HepG2 (cell line): ENCODE measurements around the gene ZNF683. TPM values are rescaled to one million over a fixed set of nuclear protein-coding genes. Genes with fewer than 3 reads are reported as not detected.

Experiments
- ATF7 ChIP-seq, 2 experiments: fragments of 450-650 bp in 1 of 2; sonication (generic) in 1 of 2; formaldehyde crosslinking in 1 of 2; IDR thresholded peaks; 2 replicates each; pipeline versions ENCODE4 v1.4.0 to v1.6.1; 2016 to 2020; ENCODE audit warnings: antibody characterized with exemption in 1 of 2, mild to moderate bottlenecking in 1 of 2, missing genetic modification reagents in 1 of 2
- CREB1 ChIP-seq, 2 experiments: fragments of 450-650 bp in 1 of 2; IDR thresholded peaks; 2 replicates each; pipeline ENCODE4 v1.6.1; 2016 to 2017; ENCODE audit warnings: control low read depth in 1 of 2, mild to moderate bottlenecking in 1 of 2, missing compliant biosample characterization in 1 of 2, missing genetic modification characterization in 1 of 2
- FOXJ3 ChIP-seq: sonication (generic); formaldehyde crosslinking; IDR thresholded peaks from 2 replicates; pipeline ENCODE4 v1.4.0; 2020; ENCODE audit warnings: missing genetic modification reagents, mild to moderate bottlenecking, borderline replicate concordance
- KDM6A ChIP-seq: IDR thresholded peaks from 2 replicates; pipeline ENCODE4 v1.6.1; 2016; ENCODE audit warnings: low read depth
- NFYC ChIP-seq: IDR thresholded peaks from 2 replicates; pipeline ENCODE4 v1.6.1; 2016; ENCODE audit warnings: missing genetic modification reagents, missing compliant biosample characterization
- PAX8 ChIP-seq: sonication (generic); formaldehyde crosslinking; IDR thresholded peaks from 2 replicates; pipeline ENCODE4 v1.8.0; 2022; ENCODE audit warnings: mild to moderate bottlenecking, missing genetic modification reagents, borderline replicate concordance
- PITX1 ChIP-seq: sonication (generic); formaldehyde crosslinking; IDR thresholded peaks from 2 replicates; pipeline ENCODE4 v1.5.1; 2020; ENCODE audit warnings: mild to moderate bottlenecking, missing genetic modification reagents
- RAD51 ChIP-seq: fragments of 450-650 bp; IDR thresholded peaks from 2 replicates; pipeline ENCODE4 v1.6.1; 2016; ENCODE audit warnings: borderline replicate concordance
- TARDBP ChIP-seq: sonication (generic); formaldehyde crosslinking; IDR thresholded peaks from 2 replicates; pipeline ENCODE4 v1.8.0; 2022; ENCODE audit warnings: mild to moderate bottlenecking, missing genetic modification reagents
- ZBTB3 ChIP-seq: sonication (generic); formaldehyde crosslinking; IDR thresholded peaks from 2 replicates; pipeline ENCODE4 v1.4.0; 2020; ENCODE audit warnings: low read depth, mild to moderate bottlenecking, moderate library complexity, missing genetic modification reagents, borderline replicate concordance
- ZBTB7B ChIP-seq: sonication (generic); formaldehyde crosslinking; IDR thresholded peaks from 2 replicates; pipeline ENCODE4 v1.4.0; 2020; ENCODE audit warnings: missing genetic modification reagents
- ZNF44 ChIP-seq: sonication (generic); formaldehyde crosslinking; IDR thresholded peaks from 2 replicates; pipeline ENCODE4 v1.5.1; 2020; ENCODE audit warnings: mild to moderate bottlenecking, missing genetic modification reagents
- ZNF589 ChIP-seq: sonication (generic); formaldehyde crosslinking; conservative IDR thresholded peaks from 2 replicates; pipeline ENCODE4 v1.8.0; 2022; ENCODE audit warnings: mild to moderate bottlenecking, moderate library complexity, missing genetic modification reagents
- ZNF766 ChIP-seq: sonication (generic); formaldehyde crosslinking; IDR thresholded peaks from 2 replicates; pipeline ENCODE4 v1.5.0; 2020; ENCODE audit warnings: missing genetic modification reagents, borderline replicate concordance
- ZNF792 ChIP-seq: IDR thresholded peaks from 2 replicates; pipeline ENCODE4 v1.6.1; 2016
- ZSCAN20 ChIP-seq: sonication (generic); formaldehyde crosslinking; IDR thresholded peaks from 2 replicates; pipeline ENCODE4 v1.4.0; 2020; ENCODE audit warnings: missing genetic modification reagents, mild to moderate bottlenecking, borderline replicate concordance
- polyA plus RNA-seq, 8 experiments: library from polyadenylated mRNA; depleted of rRNA in 3 of 8; stranded (reverse) in 7 of 8; unstranded in 1 of 8; fragments of >200 nt; fragmentation: Illumina TruSeq in 4 of 8; extraction: Trizol in 4 of 8; gene quantifications; 2 replicates each; pipeline versions ENCODE4 v1.2.1 to v1.2.3, GENCODE V29; 2011 to 2016; ENCODE audit warnings: low read depth in 4 of 8, missing spikeins in 1 of 8, mixed read lengths in 1 of 8; ENCODE audit not compliant: insufficient read depth in 1 of 8
- total RNA-seq, 5 experiments: library from RNA; depleted of rRNA; stranded (reverse); fragments of >200 nt; fragmentation: Illumina TruSeq; extraction: Trizol; gene quantifications; 2 replicates each; pipeline ENCODE4 v1.2.3, GENCODE V29; 2016; ENCODE audit warnings: low read depth in 1 of 5
- TF ChIP-seq, protein P1 (sequence below): sonication (generic); formaldehyde crosslinking; IDR thresholded peaks from 2 replicates; pipeline ENCODE4 v1.4.0; 2020; ENCODE audit warnings: missing genetic modification reagents
- TF ChIP-seq, protein P2 (sequence below): sonication (generic); formaldehyde crosslinking; IDR thresholded peaks from 2 replicates; pipeline ENCODE4 v1.4.0; 2020; ENCODE audit warnings: missing genetic modification reagents
- TF ChIP-seq, protein P3 (sequence below): sonication (generic); formaldehyde crosslinking; IDR thresholded peaks from 2 replicates; pipeline ENCODE4 v1.5.0; 2020; ENCODE audit warnings: mild to moderate bottlenecking, missing genetic modification reagents
- TF ChIP-seq, protein P4 (sequence below): sonication (generic); formaldehyde crosslinking; IDR thresholded peaks from 2 replicates; pipeline ENCODE4 v1.8.0; 2022; ENCODE audit warnings: missing genetic modification reagents, mild to moderate bottlenecking, borderline replicate concordance

Gene ZNF683
- total and polyA plus RNA-seq, 2 of the 13 experiments (the other 11 are each of a cell fraction or from before 2014, with no cell fraction given) = not detected

DNA sequence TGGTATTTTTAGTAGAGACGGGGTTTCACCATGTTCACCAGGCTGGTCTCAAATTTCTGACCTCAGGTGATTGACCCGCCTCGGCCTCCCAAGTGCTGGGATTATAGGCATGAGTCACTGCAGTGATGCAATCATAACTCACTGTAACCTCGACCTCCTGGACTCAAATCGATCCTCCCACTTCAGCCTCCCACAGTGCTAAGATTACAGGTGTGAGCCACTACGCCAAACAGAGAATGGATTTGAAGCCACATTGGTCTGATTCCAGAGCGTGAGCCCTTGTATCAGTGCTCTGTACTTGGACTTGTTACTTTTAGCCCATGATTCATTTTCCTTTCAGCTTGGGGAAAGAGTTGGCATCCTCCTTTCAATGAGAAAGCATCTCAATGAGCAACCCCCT is 14.9 kb upstream of the ZNF683 start (continued):
- TF ChIP-seq, protein P1, sequence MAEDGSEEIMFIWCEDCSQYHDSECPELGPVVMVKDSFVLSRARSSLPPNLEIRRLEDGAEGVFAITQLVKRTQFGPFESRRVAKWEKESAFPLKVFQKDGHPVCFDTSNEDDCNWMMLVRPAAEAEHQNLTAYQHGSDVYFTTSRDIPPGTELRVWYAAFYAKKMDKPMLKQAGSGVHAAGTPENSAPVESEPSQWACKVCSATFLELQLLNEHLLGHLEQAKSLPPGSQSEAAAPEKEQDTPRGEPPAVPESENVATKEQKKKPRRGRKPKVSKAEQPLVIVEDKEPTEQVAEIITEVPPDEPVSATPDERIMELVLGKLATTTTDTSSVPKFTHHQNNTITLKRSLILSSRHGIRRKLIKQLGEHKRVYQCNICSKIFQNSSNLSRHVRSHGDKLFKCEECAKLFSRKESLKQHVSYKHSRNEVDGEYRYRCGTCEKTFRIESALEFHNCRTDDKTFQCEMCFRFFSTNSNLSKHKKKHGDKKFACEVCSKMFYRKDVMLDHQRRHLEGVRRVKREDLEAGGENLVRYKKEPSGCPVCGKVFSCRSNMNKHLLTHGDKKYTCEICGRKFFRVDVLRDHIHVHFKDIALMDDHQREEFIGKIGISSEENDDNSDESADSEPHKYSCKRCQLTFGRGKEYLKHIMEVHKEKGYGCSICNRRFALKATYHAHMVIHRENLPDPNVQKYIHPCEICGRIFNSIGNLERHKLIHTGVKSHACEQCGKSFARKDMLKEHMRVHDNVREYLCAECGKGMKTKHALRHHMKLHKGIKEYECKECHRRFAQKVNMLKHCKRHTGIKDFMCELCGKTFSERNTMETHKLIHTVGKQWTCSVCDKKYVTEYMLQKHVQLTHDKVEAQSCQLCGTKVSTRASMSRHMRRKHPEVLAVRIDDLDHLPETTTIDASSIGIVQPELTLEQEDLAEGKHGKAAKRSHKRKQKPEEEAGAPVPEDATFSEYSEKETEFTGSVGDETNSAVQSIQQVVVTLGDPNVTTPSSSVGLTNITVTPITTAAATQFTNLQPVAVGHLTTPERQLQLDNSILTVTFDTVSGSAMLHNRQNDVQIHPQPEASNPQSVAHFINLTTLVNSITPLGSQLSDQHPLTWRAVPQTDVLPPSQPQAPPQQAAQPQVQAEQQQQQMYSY (CRISPR knock-in tag) = no peak
- TF ChIP-seq ZNF792 (CRISPR knock-in tag) (peak; percentile 73; the same call in 1 of the 2 replicates), CREB1 (IDR thresholded peaks at IDR 0.05) (peak; percentile 66), CREB1 (CRISPR knock-in tag; IDR thresholded peaks at IDR 0.05) (peak; percentile 89), RAD51 (no peak), KDM6A (CRISPR knock-in tag) (peak; percentile 33; the same call in 1 of the 2 replicates), ZNF766 (no peak), ZNF44 (CRISPR knock-in tag) (0 out of 2 replicates have a peak, but pooled peaks have one; percentile 75), NFYC (CRISPR knock-in tag) (peak; percentile 61), FOXJ3 (CRISPR knock-in tag) (peak; percentile 64; the same call in 1 of the 2 replicates), TARDBP (peak; percentile 82), ZSCAN20 (peak; percentile 97), ATF7 (IDR thresholded peaks at IDR 0.05) (peak; percentile 88), ATF7 (CRISPR knock-in tag; IDR thresholded peaks at IDR 0.05) (peak; percentile 76; the same call in 1 of the 2 replicates), PITX1 (CRISPR knock-in tag) (peak; percentile 97), ZBTB3 (CRISPR knock-in tag) (no peak), PAX8 (CRISPR knock-in tag) (no peak), ZBTB7B (CRISPR knock-in tag) (peak; percentile 69; the same call in 1 of the 2 replicates), ZNF589 (CRISPR knock-in tag) (peak; percentile 43; the same call in 1 of the 2 replicates)
- TF ChIP-seq, protein P2, sequence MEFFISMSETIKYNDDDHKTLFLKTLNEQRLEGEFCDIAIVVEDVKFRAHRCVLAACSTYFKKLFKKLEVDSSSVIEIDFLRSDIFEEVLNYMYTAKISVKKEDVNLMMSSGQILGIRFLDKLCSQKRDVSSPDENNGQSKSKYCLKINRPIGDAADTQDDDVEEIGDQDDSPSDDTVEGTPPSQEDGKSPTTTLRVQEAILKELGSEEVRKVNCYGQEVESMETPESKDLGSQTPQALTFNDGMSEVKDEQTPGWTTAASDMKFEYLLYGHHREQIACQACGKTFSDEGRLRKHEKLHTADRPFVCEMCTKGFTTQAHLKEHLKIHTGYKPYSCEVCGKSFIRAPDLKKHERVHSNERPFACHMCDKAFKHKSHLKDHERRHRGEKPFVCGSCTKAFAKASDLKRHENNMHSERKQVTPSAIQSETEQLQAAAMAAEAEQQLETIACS (CRISPR knock-in tag) = no peak
- TF ChIP-seq, protein P3, sequence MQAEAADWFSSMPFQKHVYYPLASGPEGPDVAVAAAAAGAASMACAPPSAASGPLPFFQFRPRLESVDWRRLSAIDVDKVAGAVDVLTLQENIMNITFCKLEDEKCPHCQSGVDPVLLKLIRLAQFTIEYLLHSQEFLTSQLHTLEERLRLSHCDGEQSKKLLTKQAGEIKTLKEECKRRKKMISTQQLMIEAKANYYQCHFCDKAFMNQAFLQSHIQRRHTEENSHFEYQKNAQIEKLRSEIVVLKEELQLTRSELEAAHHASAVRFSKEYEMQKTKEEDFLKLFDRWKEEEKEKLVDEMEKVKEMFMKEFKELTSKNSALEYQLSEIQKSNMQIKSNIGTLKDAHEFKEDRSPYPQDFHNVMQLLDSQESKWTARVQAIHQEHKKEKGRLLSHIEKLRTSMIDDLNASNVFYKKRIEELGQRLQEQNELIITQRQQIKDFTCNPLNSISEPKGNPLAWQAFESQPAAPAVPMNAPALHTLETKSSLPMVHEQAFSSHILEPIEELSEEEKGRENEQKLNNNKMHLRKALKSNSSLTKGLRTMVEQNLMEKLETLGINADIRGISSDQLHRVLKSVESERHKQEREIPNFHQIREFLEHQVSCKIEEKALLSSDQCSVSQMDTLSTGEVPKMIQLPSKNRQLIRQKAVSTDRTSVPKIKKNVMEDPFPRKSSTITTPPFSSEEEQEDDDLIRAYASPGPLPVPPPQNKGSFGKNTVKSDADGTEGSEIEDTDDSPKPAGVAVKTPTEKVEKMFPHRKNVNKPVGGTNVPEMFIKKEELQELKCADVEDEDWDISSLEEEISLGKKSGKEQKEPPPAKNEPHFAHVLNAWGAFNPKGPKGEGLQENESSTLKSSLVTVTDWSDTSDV (CRISPR knock-in tag) = no peak
- TF ChIP-seq, protein P4, sequence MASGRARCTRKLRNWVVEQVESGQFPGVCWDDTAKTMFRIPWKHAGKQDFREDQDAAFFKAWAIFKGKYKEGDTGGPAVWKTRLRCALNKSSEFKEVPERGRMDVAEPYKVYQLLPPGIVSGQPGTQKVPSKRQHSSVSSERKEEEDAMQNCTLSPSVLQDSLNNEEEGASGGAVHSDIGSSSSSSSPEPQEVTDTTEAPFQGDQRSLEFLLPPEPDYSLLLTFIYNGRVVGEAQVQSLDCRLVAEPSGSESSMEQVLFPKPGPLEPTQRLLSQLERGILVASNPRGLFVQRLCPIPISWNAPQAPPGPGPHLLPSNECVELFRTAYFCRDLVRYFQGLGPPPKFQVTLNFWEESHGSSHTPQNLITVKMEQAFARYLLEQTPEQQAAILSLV (CRISPR knock-in tag) = 0 out of 2 replicates have a peak, but pooled peaks have one; percentile 59
